ENCODE results near the gene SNTG2. TPM values are rescaled to one million over a fixed set of nuclear protein-coding genes. Genes with fewer than 3 reads are reported as not detected.

The SNTG2 gene
- total RNA-seq, 1 experiment from 2014 or later, result 20.5 TPM

DNA sequence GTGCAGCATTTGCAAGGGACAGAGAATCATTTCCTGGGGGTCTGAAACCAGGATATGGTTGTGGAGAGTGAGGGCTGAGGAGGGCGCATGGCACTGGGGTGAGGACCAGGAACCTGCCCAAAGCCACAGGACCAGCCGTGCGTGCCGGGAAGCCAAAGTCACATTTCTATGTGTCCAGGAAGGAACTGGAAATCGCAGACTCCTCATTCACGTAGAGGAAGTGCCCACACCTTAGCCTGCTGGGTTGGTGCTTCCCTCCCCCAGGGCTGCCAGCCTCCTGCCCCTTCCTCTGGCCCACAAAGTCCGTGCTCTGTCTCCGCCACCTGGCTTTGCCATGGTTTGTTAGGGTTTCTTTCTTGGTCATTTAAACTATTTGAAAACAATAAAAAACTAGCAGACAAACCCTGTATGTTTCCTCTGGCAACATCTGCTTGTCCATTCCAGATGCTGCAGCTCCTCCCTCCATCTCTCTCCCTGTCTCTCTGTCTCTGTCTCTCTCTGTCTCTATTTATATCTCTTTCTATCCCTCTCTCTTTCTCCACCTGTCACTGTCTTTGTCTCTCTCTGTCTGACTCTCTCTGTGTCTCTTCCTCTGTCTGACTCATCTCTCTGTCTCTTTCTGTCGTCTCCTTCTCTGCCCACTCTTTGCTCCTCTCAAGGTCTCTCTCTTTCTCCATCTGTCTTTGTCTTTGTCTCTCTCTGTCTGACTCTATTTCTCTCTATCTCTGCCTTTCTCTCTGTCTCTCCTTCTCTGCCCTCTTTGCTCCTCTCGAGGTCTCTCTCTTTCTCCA is 299.4 kb downstream of the SNTG2 start:
- H3K27me3 Mint-ChIP-seq (ENCODE audit: low read depth), result no peaks in the 10 kb centered on the region
- ChIA-PET POLR2A (no interaction called here), CTCF (no interaction called here)
- no peaks in the 10 kb centered on the region for H3K9me3 Mint-ChIP-seq
- H3K36me3 Mint-ChIP-seq, result no peaks in the 10 kb centered on the region; the same call in 1 of the 2 replicates
- TF ChIP-seq IRF1 (CRISPR knock-in tag; IDR thresholded peaks at IDR 0.05), result no peak
- no peak for TF ChIP-seq NR3C1 (CRISPR knock-in tag; conservative IDR thresholded peaks at IDR 0.05; ENCODE audit: low read depth)
- TF ChIP-seq, protein P1, sequence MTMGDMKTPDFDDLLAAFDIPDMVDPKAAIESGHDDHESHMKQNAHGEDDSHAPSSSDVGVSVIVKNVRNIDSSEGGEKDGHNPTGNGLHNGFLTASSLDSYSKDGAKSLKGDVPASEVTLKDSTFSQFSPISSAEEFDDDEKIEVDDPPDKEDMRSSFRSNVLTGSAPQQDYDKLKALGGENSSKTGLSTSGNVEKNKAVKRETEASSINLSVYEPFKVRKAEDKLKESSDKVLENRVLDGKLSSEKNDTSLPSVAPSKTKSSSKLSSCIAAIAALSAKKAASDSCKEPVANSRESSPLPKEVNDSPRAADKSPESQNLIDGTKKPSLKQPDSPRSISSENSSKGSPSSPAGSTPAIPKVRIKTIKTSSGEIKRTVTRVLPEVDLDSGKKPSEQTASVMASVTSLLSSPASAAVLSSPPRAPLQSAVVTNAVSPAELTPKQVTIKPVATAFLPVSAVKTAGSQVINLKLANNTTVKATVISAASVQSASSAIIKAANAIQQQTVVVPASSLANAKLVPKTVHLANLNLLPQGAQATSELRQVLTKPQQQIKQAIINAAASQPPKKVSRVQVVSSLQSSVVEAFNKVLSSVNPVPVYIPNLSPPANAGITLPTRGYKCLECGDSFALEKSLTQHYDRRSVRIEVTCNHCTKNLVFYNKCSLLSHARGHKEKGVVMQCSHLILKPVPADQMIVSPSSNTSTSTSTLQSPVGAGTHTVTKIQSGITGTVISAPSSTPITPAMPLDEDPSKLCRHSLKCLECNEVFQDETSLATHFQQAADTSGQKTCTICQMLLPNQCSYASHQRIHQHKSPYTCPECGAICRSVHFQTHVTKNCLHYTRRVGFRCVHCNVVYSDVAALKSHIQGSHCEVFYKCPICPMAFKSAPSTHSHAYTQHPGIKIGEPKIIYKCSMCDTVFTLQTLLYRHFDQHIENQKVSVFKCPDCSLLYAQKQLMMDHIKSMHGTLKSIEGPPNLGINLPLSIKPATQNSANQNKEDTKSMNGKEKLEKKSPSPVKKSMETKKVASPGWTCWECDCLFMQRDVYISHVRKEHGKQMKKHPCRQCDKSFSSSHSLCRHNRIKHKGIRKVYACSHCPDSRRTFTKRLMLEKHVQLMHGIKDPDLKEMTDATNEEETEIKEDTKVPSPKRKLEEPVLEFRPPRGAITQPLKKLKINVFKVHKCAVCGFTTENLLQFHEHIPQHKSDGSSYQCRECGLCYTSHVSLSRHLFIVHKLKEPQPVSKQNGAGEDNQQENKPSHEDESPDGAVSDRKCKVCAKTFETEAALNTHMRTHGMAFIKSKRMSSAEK (CRISPR knock-in tag; IDR thresholded peaks at IDR 0.05; ENCODE audit: borderline replicate concordance), result no peak
- TF ChIP-seq, protein P2, sequence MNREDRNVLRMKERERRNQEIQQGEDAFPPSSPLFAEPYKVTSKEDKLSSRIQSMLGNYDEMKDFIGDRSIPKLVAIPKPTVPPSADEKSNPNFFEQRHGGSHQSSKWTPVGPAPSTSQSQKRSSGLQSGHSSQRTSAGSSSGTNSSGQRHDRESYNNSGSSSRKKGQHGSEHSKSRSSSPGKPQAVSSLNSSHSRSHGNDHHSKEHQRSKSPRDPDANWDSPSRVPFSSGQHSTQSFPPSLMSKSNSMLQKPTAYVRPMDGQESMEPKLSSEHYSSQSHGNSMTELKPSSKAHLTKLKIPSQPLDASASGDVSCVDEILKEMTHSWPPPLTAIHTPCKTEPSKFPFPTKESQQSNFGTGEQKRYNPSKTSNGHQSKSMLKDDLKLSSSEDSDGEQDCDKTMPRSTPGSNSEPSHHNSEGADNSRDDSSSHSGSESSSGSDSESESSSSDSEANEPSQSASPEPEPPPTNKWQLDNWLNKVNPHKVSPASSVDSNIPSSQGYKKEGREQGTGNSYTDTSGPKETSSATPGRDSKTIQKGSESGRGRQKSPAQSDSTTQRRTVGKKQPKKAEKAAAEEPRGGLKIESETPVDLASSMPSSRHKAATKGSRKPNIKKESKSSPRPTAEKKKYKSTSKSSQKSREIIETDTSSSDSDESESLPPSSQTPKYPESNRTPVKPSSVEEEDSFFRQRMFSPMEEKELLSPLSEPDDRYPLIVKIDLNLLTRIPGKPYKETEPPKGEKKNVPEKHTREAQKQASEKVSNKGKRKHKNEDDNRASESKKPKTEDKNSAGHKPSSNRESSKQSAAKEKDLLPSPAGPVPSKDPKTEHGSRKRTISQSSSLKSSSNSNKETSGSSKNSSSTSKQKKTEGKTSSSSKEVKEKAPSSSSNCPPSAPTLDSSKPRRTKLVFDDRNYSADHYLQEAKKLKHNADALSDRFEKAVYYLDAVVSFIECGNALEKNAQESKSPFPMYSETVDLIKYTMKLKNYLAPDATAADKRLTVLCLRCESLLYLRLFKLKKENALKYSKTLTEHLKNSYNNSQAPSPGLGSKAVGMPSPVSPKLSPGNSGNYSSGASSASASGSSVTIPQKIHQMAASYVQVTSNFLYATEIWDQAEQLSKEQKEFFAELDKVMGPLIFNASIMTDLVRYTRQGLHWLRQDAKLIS (CRISPR knock-in tag; IDR thresholded peaks at IDR 0.05; ENCODE audit: borderline replicate concordance), result no peak
- TF ChIP-seq SOX15 (CRISPR knock-in tag; IDR thresholded peaks at IDR 0.05), result no peak
- TF ChIP-seq, protein P3, sequence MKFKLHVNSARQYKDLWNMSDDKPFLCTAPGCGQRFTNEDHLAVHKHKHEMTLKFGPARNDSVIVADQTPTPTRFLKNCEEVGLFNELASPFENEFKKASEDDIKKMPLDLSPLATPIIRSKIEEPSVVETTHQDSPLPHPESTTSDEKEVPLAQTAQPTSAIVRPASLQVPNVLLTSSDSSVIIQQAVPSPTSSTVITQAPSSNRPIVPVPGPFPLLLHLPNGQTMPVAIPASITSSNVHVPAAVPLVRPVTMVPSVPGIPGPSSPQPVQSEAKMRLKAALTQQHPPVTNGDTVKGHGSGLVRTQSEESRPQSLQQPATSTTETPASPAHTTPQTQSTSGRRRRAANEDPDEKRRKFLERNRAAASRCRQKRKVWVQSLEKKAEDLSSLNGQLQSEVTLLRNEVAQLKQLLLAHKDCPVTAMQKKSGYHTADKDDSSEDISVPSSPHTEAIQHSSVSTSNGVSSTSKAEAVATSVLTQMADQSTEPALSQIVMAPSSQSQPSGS (CRISPR knock-in tag; IDR thresholded peaks at IDR 0.05; ENCODE audit: borderline replicate concordance, low read depth), result no peak
- TF ChIP-seq ELF4 (CRISPR knock-in tag; IDR thresholded peaks at IDR 0.05; ENCODE audit: low read depth), result no peak
- TF ChIP-seq, protein P4, sequence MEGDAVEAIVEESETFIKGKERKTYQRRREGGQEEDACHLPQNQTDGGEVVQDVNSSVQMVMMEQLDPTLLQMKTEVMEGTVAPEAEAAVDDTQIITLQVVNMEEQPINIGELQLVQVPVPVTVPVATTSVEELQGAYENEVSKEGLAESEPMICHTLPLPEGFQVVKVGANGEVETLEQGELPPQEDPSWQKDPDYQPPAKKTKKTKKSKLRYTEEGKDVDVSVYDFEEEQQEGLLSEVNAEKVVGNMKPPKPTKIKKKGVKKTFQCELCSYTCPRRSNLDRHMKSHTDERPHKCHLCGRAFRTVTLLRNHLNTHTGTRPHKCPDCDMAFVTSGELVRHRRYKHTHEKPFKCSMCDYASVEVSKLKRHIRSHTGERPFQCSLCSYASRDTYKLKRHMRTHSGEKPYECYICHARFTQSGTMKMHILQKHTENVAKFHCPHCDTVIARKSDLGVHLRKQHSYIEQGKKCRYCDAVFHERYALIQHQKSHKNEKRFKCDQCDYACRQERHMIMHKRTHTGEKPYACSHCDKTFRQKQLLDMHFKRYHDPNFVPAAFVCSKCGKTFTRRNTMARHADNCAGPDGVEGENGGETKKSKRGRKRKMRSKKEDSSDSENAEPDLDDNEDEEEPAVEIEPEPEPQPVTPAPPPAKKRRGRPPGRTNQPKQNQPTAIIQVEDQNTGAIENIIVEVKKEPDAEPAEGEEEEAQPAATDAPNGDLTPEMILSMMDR (IDR thresholded peaks at IDR 0.05), result no peak
- TF ChIP-seq KAT7 (CRISPR knock-in tag; IDR thresholded peaks at IDR 0.05; ENCODE audit: borderline replicate concordance), result no peak
- TF ChIP-seq SMAD4 (CRISPR knock-in tag; IDR thresholded peaks at IDR 0.05), result no peak
- TF ChIP-seq CBFB (CRISPR knock-in tag; IDR thresholded peaks at IDR 0.05; ENCODE audit: low read depth), result no peak
- TF ChIP-seq NFE2L1 (CRISPR knock-in tag; IDR thresholded peaks at IDR 0.05), result no peak
- no peak for TF ChIP-seq HMGA2 (CRISPR knock-in tag; IDR thresholded peaks at IDR 0.05)
- TF ChIP-seq FOXK1 (CRISPR knock-in tag; IDR thresholded peaks at IDR 0.05), result no peak
- no peak for TF ChIP-seq NFYB (CRISPR knock-in tag; conservative IDR thresholded peaks at IDR 0.05; ENCODE audit: low read depth)
- ATAC-seq (no peak), DNase-seq (ENCODE audit: low spot score) (no peak)
- no peak overlapping the region for H3K27ac Mint-ChIP-seq
- H3K4me1 Mint-ChIP-seq, result no peaks in the 10 kb centered on the region
- no peak overlapping the region for H3K4me3 Mint-ChIP-seq
